Panc1 (cell line): Measurements from ENCODE around the gene ABCB6. TPM values are rescaled to one million over a fixed set of nuclear protein-coding genes. Genes with fewer than 3 reads are reported as not detected.

Experiments
- ATAC-seq: fragments of 200-7000 bp; cut with Tn5 transposase; 2 replicates; pipeline ENCODE4 v1.9.1; 2020; ENCODE audit warnings: mild to moderate bottlenecking, moderate library complexity
- BruUV-seq: library from RNA; stranded (reverse); fragments of 400-500 nt; replicated peaks from 2 replicates; lab custom pipeline; 2021; lab: Mats Ljungman, UMichigan
- CTCF ChIA-PET: fragments of 300-600 bp; sonication (Branson Sonifier 250); formaldehyde crosslinking; loops from one replicate; lab custom pipeline; 2022; ENCODE audit warnings: antibody characterized with exemption; lab: Charles Lee
- POLR2A ChIA-PET: fragments of 300-600 bp; sonication (Branson Sonifier 250); formaldehyde crosslinking; loops from one replicate; lab custom pipeline; 2022; ENCODE audit warnings: antibody characterized with exemption; lab: Charles Lee
- DNase-seq: peaks from one replicate; pipeline ENCODE4 v3.0.0-alpha.2; 2010; ENCODE audit warnings: low read depth, low spot score
- H3K27ac ChIP-seq: 2 replicates; pipeline ENCODE4 v1.5.1; 2011; ENCODE audit warnings: mild to moderate bottlenecking, low read length, inconsistent platforms
- H3K27me3 ChIP-seq: fragments of 200-500 bp; sonication (Bioruptor generic); 2 replicates; pipeline ENCODE4 v1.6.0; 2014; ENCODE audit warnings: low read length, inconsistent platforms; ENCODE audit not compliant: control insufficient read depth, insufficient read depth
- H3K36me3 ChIP-seq: fragments of 200-500 bp; sonication (Bioruptor generic); 2 replicates; pipeline ENCODE4 v1.5.1; 2014; ENCODE audit warnings: inconsistent platforms, mild to moderate bottlenecking, low read length, moderate library complexity; ENCODE audit not compliant: control insufficient read depth, insufficient read depth
- H3K4me1 ChIP-seq: 2 replicates; pipeline ENCODE4 v1.5.1; 2011; ENCODE audit warnings: inconsistent platforms, mild to moderate bottlenecking, low read length, moderate library complexity; ENCODE audit not compliant: control insufficient read depth, insufficient read depth
- H3K4me3 ChIP-seq, 2 experiments: 2 replicates each; pipeline ENCODE4 v1.5.1; 2011 to 2012; ENCODE audit warnings: low read depth in 2 of 2, low read length in 2 of 2, mild to moderate bottlenecking in 2 of 2, inconsistent platforms in 1 of 2, moderate library complexity in 1 of 2
- H3K9me3 ChIP-seq: fragments of 200-500 bp; sonication (Bioruptor generic); 2 replicates; pipeline ENCODE4 v1.5.1; 2014; ENCODE audit warnings: low read depth, mild to moderate bottlenecking, inconsistent platforms, low read length, moderate library complexity; ENCODE audit not compliant: control insufficient read depth, insufficient read depth
- CTCF ChIP-seq: fragments of 450-650 bp; IDR thresholded peaks from 2 replicates; pipeline ENCODE4 v1.5.1; 2017; ENCODE audit warnings: mild to moderate bottlenecking
- POLR2AphosphoS5 ChIP-seq: IDR thresholded peaks from 2 replicates; pipeline ENCODE4 v1.6.1; 2012; ENCODE audit warnings: mild to moderate bottlenecking, low read depth, low read length, moderate library complexity
- SIN3A ChIP-seq: IDR thresholded peaks from 2 replicates; pipeline ENCODE4 v1.6.1; 2012; ENCODE audit warnings: low read depth, mild to moderate bottlenecking, low read length, moderate library complexity, borderline replicate concordance; ENCODE audit not compliant: insufficient read depth
- TCF7L2 ChIP-seq: IDR thresholded peaks from 2 replicates; pipeline ENCODE4 v1.6.1; 2011; ENCODE audit warnings: mild to moderate bottlenecking, low read depth, low read length, inconsistent platforms
- in situ Hi-C: cut with HindIII; loops from 2 replicates; pipeline ENCODE4 v1.10.0; 2016; ENCODE audit warnings: low sequenced_read_pairs, low pct_unique_long_range_greater_than_20kb
- intact Hi-C: fragments of 100-400 bp; cut with micrococcal nuclease; formaldehyde crosslinking; loops from one replicate; pipeline ENCODE4 v1.10.0; 2022; ENCODE audit not compliant: unreplicated experiment
- total RNA-seq: library from RNA; stranded (reverse); gene quantifications from one replicate; pipeline ENCODE4 v1.2.1, GENCODE V29; 2021; ENCODE audit not compliant: unreplicated experiment
- TF ChIP-seq, protein P1 (sequence below), 2 experiments: IDR thresholded peaks; 2 replicates each; pipeline ENCODE4 v1.6.1; 2011 to 2012; ENCODE audit warnings: low read depth in 2 of 2, control low read depth in 1 of 2, low read length in 1 of 2, mild to moderate bottlenecking in 1 of 2, moderate library complexity in 1 of 2; ENCODE audit not compliant: insufficient read depth in 1 of 2

Gene ABCB6
- total RNA-seq, 1 experiment from 2014 or later = 19.0 TPM

GRCh38 chr2:219213486-219214071, 5.2 kb downstream of the ABCB6 start:
- Histone ChIP-seq H3K4me3 (no peak overlapping the region), H3K9me3 (no peaks in the 10 kb centered on the region), H3K36me3 (0 out of 2 replicates have a peak, but pooled peaks cover 2% of the 10 kb centered on the region), H3K27ac (no peak overlapping the region), H3K27me3 (no peaks in the 10 kb centered on the region), H3K4me1 (peaks cover 5% of the 10 kb centered on the region; the same call in 1 of the 2 replicates)
- DNase-seq (no peak), ATAC-seq (no peak)
- TF ChIP-seq SIN3A = no peak
- no peak for TF ChIP-seq CTCF
- no peak for TF ChIP-seq POLR2AphosphoS5
- no peak for TF ChIP-seq TCF7L2
- TF ChIP-seq, protein P1, sequence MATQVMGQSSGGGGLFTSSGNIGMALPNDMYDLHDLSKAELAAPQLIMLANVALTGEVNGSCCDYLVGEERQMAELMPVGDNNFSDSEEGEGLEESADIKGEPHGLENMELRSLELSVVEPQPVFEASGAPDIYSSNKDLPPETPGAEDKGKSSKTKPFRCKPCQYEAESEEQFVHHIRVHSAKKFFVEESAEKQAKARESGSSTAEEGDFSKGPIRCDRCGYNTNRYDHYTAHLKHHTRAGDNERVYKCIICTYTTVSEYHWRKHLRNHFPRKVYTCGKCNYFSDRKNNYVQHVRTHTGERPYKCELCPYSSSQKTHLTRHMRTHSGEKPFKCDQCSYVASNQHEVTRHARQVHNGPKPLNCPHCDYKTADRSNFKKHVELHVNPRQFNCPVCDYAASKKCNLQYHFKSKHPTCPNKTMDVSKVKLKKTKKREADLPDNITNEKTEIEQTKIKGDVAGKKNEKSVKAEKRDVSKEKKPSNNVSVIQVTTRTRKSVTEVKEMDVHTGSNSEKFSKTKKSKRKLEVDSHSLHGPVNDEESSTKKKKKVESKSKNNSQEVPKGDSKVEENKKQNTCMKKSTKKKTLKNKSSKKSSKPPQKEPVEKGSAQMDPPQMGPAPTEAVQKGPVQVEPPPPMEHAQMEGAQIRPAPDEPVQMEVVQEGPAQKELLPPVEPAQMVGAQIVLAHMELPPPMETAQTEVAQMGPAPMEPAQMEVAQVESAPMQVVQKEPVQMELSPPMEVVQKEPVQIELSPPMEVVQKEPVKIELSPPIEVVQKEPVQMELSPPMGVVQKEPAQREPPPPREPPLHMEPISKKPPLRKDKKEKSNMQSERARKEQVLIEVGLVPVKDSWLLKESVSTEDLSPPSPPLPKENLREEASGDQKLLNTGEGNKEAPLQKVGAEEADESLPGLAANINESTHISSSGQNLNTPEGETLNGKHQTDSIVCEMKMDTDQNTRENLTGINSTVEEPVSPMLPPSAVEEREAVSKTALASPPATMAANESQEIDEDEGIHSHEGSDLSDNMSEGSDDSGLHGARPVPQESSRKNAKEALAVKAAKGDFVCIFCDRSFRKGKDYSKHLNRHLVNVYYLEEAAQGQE (IDR thresholded peaks at IDR 0.05; ENCODE audit: insufficient read depth in 1 of 2, low read depth in 2 of 2, low read length in 1 of 2) = no peak
- ChIA-PET POLR2A (no interaction called here), CTCF (no interaction called here)
- intact Hi-C loops (loop anchor here (10.0 kb wide), 1 partner anchor 49 kb away; the partner anchor contains the start of gene NHEJ1), in situ Hi-C loops (no loop called here)
- BruUV-seq = no TSS peak

GRCh38 chr2:219213026-219213415, 5.7 kb downstream of the ABCB6 start:
- DNase-seq (no peak), ATAC-seq (no peak)
- BruUV-seq = no TSS peak
- Histone ChIP-seq H3K27ac (no peak overlapping the region), H3K4me1 (peaks cover 8% of the 10 kb centered on the region), H3K36me3 (0 out of 2 replicates have a peak, but pooled peaks cover 4% of the 10 kb centered on the region), H3K9me3 (no peaks in the 10 kb centered on the region), H3K27me3 (no peaks in the 10 kb centered on the region), H3K4me3 (no peak overlapping the region)
- TF ChIP-seq SIN3A (no peak), TCF7L2 (no peak), CTCF (no peak), POLR2AphosphoS5 (no peak)
- TF ChIP-seq, protein P1 (IDR thresholded peaks at IDR 0.05; ENCODE audit: insufficient read depth in 1 of 2, low read depth in 2 of 2, low read length in 1 of 2) = no peak
- intact Hi-C loops (loop anchor here (10.0 kb wide), 1 partner anchor 48 kb away; the partner anchor contains the start of gene NHEJ1), in situ Hi-C loops (no loop called here)
- CTCF ChIA-PET = no interaction called here
- POLR2A ChIA-PET = no interaction called here
